Naive B cell (primary cell): ENCODE measurements around the gene PREX1. TPM values are rescaled to one million over a fixed set of nuclear protein-coding genes. Genes with fewer than 3 reads are reported as not detected.

Experiments used
- ATAC-seq, 2 donors: fragments of 150-1000 bp; cut with Tn5 transposase; 2 replicates each; pipeline ENCODE4 v1.10.0; 2021; ENCODE audit warnings: low read depth in 2 of 2, mild to moderate bottlenecking in 2 of 2, moderate library complexity in 2 of 2
- DNase-seq: peaks from one replicate; pipeline ENCODE4 v3.0.0; 2022
- H3K27ac Mint-ChIP-seq, 6 donors: one replicate each; pipeline ENCODE4 v1.8.0; 2020 to 2022; ENCODE audit warnings: mild to moderate bottlenecking in 6 of 6, mixed read lengths in 6 of 6, moderate library complexity in 5 of 6, inconsistent platforms in 2 of 6
- H3K27me3 Mint-ChIP-seq, 3 donors: one replicate each; pipeline ENCODE4 v1.8.0; 2021 to 2022; ENCODE audit warnings: mixed read lengths in 3 of 3, mild to moderate bottlenecking in 1 of 3
- H3K36me3 Mint-ChIP-seq, 2 donors: one replicate each; pipeline ENCODE4 v1.8.0; 2020 to 2022; ENCODE audit warnings: mixed read lengths in 2 of 2, inconsistent platforms in 1 of 2, mild to moderate bottlenecking in 1 of 2
- H3K4me1 Mint-ChIP-seq, 3 donors: one replicate each; pipeline ENCODE4 v1.8.0; 2020 to 2022; ENCODE audit warnings: mixed read lengths in 3 of 3, inconsistent platforms in 1 of 3, mild to moderate bottlenecking in 1 of 3, moderate library complexity in 1 of 3
- H3K4me3 Mint-ChIP-seq, 8 donors: one replicate each; pipeline ENCODE4 v1.8.0; 2020 to 2022; ENCODE audit warnings: mild to moderate bottlenecking in 8 of 8, mixed read lengths in 8 of 8, moderate library complexity in 8 of 8, inconsistent platforms in 2 of 8
- H3K9me3 Mint-ChIP-seq, 7 donors: one replicate each; pipeline ENCODE4 v1.8.0; 2020 to 2022; ENCODE audit warnings: mixed read lengths in 7 of 7, mild to moderate bottlenecking in 5 of 7, inconsistent platforms in 2 of 7, moderate library complexity in 1 of 7
- polyA plus RNA-seq, 6 donors: library from polyadenylated mRNA; unstranded; fragments of 300-500 nt; fragmentation: Illumina TruSeq; gene quantifications; one replicate each; pipeline ENCODE4 v1.2.3, GENCODE V29; 2021; ENCODE audit warnings: low read depth in 6 of 6

The PREX1 gene
- polyA plus RNA-seq, 6 donors from 2014 or later, result 13.3 to 37.5 (median 17.1) TPM

- Mint-ChIP-seq H3K4me3 (peak overlapping the region in 1 of 8 donors; percentile 23), H3K9me3 (peaks cover 0 to under 1% (median 0%) of the 10 kb centered on the region in 7 donors), H3K4me1 (peaks cover 4 to 7% (median 6%) of the 10 kb centered on the region in 3 donors), H3K27me3 (peaks cover 0 to 30% (median 6%) of the 10 kb centered on the region in 3 donors), H3K36me3 (no peaks in the 10 kb centered on the region), H3K27ac (peak overlapping the region in 2 of 6 donors; percentile 46 to 59)
- ATAC-seq (no peak), DNase-seq (no peak)
Measured at GRCh38 chr20:48615871-48616270, 211.9 kb downstream of the PREX1 start.

GRCh38 chr20:48614593-48615274 lies 213.1 kb downstream of the PREX1 start:
- Mint-ChIP-seq H3K36me3 (no peaks in the 10 kb centered on the region), H3K27me3 (peaks cover 0 to 29% (median 6%) of the 10 kb centered on the region in 3 donors), H3K4me1 (peaks cover 4 to 9% (median 5%) of the 10 kb centered on the region in 3 donors), H3K4me3 (no peak overlapping the region), H3K9me3 (peaks cover 0 to 4% (median 0%) of the 10 kb centered on the region in 7 donors), H3K27ac (no peak overlapping the region)
- DNase-seq (no peak), ATAC-seq (no peak)

- Mint-ChIP-seq H3K9me3 (peaks cover 0 to 4% (median 0%) of the 10 kb centered on the region in 7 donors), H3K27ac (peak overlapping the region in 1 of 6 donors; percentile 39), H3K36me3 (no peaks in the 10 kb centered on the region), H3K4me1 (peaks cover 4 to 9% (median 5%) of the 10 kb centered on the region in 3 donors), H3K4me3 (peak overlapping the region in 1 of 8 donors; percentile 35), H3K27me3 (peaks cover 0 to 29% (median 6%) of the 10 kb centered on the region in 3 donors)
- no peak for DNase-seq
- ATAC-seq, result no peak
Measured at GRCh38 chr20:48613926-48614325, 213.9 kb downstream of the PREX1 start.

GRCh38 chr20:48612335-48612734 lies 215.5 kb downstream of the PREX1 start:
- Mint-ChIP-seq H3K36me3 (no peaks in the 10 kb centered on the region), H3K4me3 (no peak overlapping the region), H3K9me3 (peaks cover 0 to 4% (median 0%) of the 10 kb centered on the region in 7 donors), H3K27ac (no peak overlapping the region), H3K4me1 (peaks cover 4 to 9% (median 5%) of the 10 kb centered on the region in 3 donors), H3K27me3 (peaks cover 0 to 29% (median 6%) of the 10 kb centered on the region in 3 donors)
- no peak for DNase-seq
- ATAC-seq, result no peak

- DNase-seq (no peak), ATAC-seq (no peak)
- Mint-ChIP-seq H3K4me3 (no peak overlapping the region), H3K9me3 (peaks cover 0 to 4% (median 0%) of the 10 kb centered on the region in 7 donors), H3K36me3 (no peaks in the 10 kb centered on the region), H3K27me3 (peaks cover 0 to 34% (median 6%) of the 10 kb centered on the region in 3 donors), H3K27ac (no peak overlapping the region), H3K4me1 (peaks cover 4 to 9% (median 5%) of the 10 kb centered on the region in 3 donors)
Measured at GRCh38 chr20:48610996-48611395, 216.8 kb downstream of the PREX1 start.

- peaks cover 4 to 9% (median 5%) of the 10 kb centered on the region in 3 donors for H3K4me1 Mint-ChIP-seq
- H3K27me3 Mint-ChIP-seq, result peaks cover 6 to 37% (median 9%) of the 10 kb centered on the region in 3 donors
- no peak for DNase-seq
- no peak overlapping the region for H3K27ac Mint-ChIP-seq
- ATAC-seq, result no peak
- peaks cover 0 to 4% (median 0%) of the 10 kb centered on the region in 7 donors for H3K9me3 Mint-ChIP-seq
- H3K4me3 Mint-ChIP-seq, result no peak overlapping the region
- H3K36me3 Mint-ChIP-seq, result no peaks in the 10 kb centered on the region
Measured at GRCh38 chr20:48609491-48609978, 218.3 kb downstream of the PREX1 start.

- DNase-seq, result no peak
- H3K4me1 Mint-ChIP-seq, result peaks cover 4 to 9% (median 5%) of the 10 kb centered on the region in 3 donors
- H3K4me3 Mint-ChIP-seq, result no peak overlapping the region
- H3K27ac Mint-ChIP-seq, result peak overlapping the region in 1 of 6 donors; percentile 29
- peaks cover 6 to 38% (median 11%) of the 10 kb centered on the region in 3 donors for H3K27me3 Mint-ChIP-seq
- H3K36me3 Mint-ChIP-seq, result no peaks in the 10 kb centered on the region
- ATAC-seq, result no peak
- peaks cover 0 to 4% (median 0%) of the 10 kb centered on the region in 7 donors for H3K9me3 Mint-ChIP-seq
Measured at GRCh38 chr20:48608756-48609155, 219.0 kb downstream of the PREX1 start.

- Mint-ChIP-seq H3K4me3 (no peak overlapping the region), H3K27ac (no peak overlapping the region), H3K9me3 (peaks cover 0 to 4% (median 0%) of the 10 kb centered on the region in 7 donors), H3K4me1 (peaks cover 4 to 9% (median 5%) of the 10 kb centered on the region in 3 donors), H3K36me3 (no peaks in the 10 kb centered on the region), H3K27me3 (peaks cover 8 to 30% (median 11%) of the 10 kb centered on the region in 3 donors)
- ATAC-seq (no peak), DNase-seq (no peak)
Measured at GRCh38 chr20:48607544-48607865, 220.3 kb downstream of the PREX1 start.

- DNase-seq (no peak), ATAC-seq (no peak)
- Mint-ChIP-seq H3K36me3 (no peaks in the 10 kb centered on the region), H3K9me3 (peaks cover 0 to 4% (median 0%) of the 10 kb centered on the region in 7 donors), H3K4me1 (peaks cover 4 to 9% (median 5%) of the 10 kb centered on the region in 3 donors), H3K4me3 (no peak overlapping the region), H3K27ac (no peak overlapping the region), H3K27me3 (peaks cover 5 to 29% (median 12%) of the 10 kb centered on the region in 3 donors)
Measured at GRCh38 chr20:48606841-48607543, 220.8 kb downstream of the PREX1 start.

- Mint-ChIP-seq H3K36me3 (no peaks in the 10 kb centered on the region), H3K4me1 (peaks cover 4 to 9% (median 5%) of the 10 kb centered on the region in 3 donors), H3K4me3 (no peak overlapping the region), H3K27ac (no peak overlapping the region), H3K27me3 (peaks cover 5 to 29% (median 12%) of the 10 kb centered on the region in 3 donors), H3K9me3 (peaks cover 0 to 4% (median 0%) of the 10 kb centered on the region in 7 donors)
- DNase-seq (no peak), ATAC-seq (no peak)
Measured at GRCh38 chr20:48606172-48606840, 221.5 kb downstream of the PREX1 start.

GRCh38 chr20:48605364-48606171 lies 222.2 kb downstream of the PREX1 start:
- Mint-ChIP-seq H3K27ac (no peak overlapping the region), H3K9me3 (no peaks in the 10 kb centered on the region), H3K4me3 (no peak overlapping the region), H3K36me3 (no peaks in the 10 kb centered on the region), H3K27me3 (peaks cover 5 to 26% (median 12%) of the 10 kb centered on the region in 3 donors), H3K4me1 (peaks cover 0 to 12% (median 4%) of the 10 kb centered on the region in 3 donors)
- ATAC-seq (no peak), DNase-seq (no peak)

- Mint-ChIP-seq H3K4me1 (peaks cover 0 to 10% (median 7%) of the 10 kb centered on the region in 3 donors), H3K9me3 (no peaks in the 10 kb centered on the region), H3K36me3 (no peaks in the 10 kb centered on the region), H3K27ac (peak overlapping the region in 1 of 6 donors; percentile 42), H3K27me3 (peaks cover 5 to 21% (median 12%) of the 10 kb centered on the region in 3 donors), H3K4me3 (no peak overlapping the region)
- no peak for DNase-seq
- ATAC-seq, result no peak
Measured at GRCh38 chr20:48604936-48605335, 222.9 kb downstream of the PREX1 start.
